ENCODE results near the gene CPA5. TPM values are rescaled to one million over a fixed set of nuclear protein-coding genes. Genes with fewer than 3 reads are reported as not detected.

Gene CPA5
- total RNA-seq, 2 donors from 2014 or later = not detected

DNA sequence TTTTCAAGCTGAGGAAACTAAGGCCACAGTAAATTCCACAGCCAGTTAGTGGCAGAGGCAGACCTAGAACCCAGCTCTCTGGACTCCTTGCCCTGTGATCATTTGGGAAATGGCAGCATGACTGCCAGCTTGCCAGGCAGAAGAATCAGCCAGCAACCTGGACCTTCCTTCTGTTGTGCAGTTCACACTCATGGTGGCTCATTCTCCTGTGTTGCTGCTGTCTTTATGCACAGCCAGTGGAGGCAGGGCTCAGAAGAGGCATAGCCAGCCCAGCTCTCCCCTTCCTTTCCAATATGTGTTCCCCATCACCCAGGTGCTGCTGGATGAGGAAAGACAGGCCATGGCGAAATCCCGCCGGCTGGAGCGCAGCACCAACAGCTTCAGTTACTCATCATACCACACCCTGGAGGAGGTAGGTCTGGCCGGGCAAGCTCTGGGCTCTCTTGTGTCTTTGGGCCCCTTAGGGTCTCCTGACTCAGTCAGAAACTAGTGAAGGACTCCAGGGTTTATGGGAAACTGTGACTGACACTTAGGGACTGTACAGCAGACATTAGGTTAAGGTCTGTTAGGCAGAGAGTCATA, 14.8 kb downstream of the CPA5 start:
- peaks cover 9% of the 10 kb centered on the region for H3K4me1 Mint-ChIP-seq
- no peak overlapping the region for H3K4me3 ChIP-seq (ENCODE audit: low read length)
- no peaks in the 10 kb centered on the region for H3K27me3 ChIP-seq (ENCODE audit: control insufficient read depth, insufficient read depth, low read length, poor library complexity, severe bottlenecking)
- peaks cover 4% of the 10 kb centered on the region for H3K27me3 Mint-ChIP-seq (ENCODE audit: insufficient read depth)
- peak; percentile 17 for DNase-seq
- H3K27ac ChIP-seq (ENCODE audit: low read depth, low read length) = no peak overlapping the region
- H3K9me3 ChIP-seq (ENCODE audit: control insufficient read depth, low read length) = no peaks in the 10 kb centered on the region
- H3K9me3 Mint-ChIP-seq = peaks cover 8% of the 10 kb centered on the region
- H3K4me1 ChIP-seq (ENCODE audit: control insufficient read depth, insufficient read depth, low read length) = no peaks in the 10 kb centered on the region
- H3K27ac Mint-ChIP-seq = no peak overlapping the region
- no peaks in the 10 kb centered on the region for H3K36me3 ChIP-seq (ENCODE audit: control insufficient read depth, insufficient read depth, low read length)
- no peaks in the 10 kb centered on the region for H3K36me3 Mint-ChIP-seq (ENCODE audit: low read depth)
- no peak overlapping the region for H3K9ac ChIP-seq (ENCODE audit: extremely low read depth, low read length, poor library complexity, severe bottlenecking)
- WGBS, 2 experiments (ENCODE audit: insufficient coverage in 1 of 2, insufficient read length in 1 of 2) = 92 to 95% methylated on average over 4 to 5 of the region's 5 CpGs
- no peak overlapping the region for H3K4me3 Mint-ChIP-seq
- TF ChIP-seq, protein P1, sequence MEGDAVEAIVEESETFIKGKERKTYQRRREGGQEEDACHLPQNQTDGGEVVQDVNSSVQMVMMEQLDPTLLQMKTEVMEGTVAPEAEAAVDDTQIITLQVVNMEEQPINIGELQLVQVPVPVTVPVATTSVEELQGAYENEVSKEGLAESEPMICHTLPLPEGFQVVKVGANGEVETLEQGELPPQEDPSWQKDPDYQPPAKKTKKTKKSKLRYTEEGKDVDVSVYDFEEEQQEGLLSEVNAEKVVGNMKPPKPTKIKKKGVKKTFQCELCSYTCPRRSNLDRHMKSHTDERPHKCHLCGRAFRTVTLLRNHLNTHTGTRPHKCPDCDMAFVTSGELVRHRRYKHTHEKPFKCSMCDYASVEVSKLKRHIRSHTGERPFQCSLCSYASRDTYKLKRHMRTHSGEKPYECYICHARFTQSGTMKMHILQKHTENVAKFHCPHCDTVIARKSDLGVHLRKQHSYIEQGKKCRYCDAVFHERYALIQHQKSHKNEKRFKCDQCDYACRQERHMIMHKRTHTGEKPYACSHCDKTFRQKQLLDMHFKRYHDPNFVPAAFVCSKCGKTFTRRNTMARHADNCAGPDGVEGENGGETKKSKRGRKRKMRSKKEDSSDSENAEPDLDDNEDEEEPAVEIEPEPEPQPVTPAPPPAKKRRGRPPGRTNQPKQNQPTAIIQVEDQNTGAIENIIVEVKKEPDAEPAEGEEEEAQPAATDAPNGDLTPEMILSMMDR (conservative IDR thresholded peaks at IDR 0.05) = no peak

DNA sequence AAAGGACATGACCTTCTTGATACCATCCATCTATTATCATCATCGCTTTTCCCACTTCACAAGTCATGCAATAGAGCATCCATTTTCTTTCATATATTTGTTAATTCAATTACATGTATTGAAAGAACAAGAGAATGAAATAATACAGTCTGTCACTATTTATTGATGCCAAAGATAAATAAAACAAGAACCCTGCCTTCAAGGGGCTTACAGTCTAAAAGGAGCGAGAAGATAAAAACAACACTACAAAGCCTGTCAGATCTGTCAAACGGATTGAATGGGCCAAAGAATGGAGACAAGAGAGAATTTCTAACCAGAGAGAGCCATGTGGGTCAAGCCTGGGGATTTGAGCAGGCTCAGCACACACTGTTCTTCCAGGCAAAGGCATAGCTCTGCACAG, 15.9 kb downstream of the CPA5 start:
- Mint-ChIP-seq H3K27me3 (ENCODE audit: insufficient read depth) (peaks cover 4% of the 10 kb centered on the region), H3K4me3 (no peak overlapping the region), H3K9me3 (peaks cover 8% of the 10 kb centered on the region), H3K27ac (no peak overlapping the region), H3K36me3 (ENCODE audit: low read depth) (no peaks in the 10 kb centered on the region), H3K4me1 (peaks cover 13% of the 10 kb centered on the region)
- Histone ChIP-seq H3K4me1 (ENCODE audit: control insufficient read depth, insufficient read depth, low read length) (no peaks in the 10 kb centered on the region), H3K9ac (ENCODE audit: extremely low read depth, low read length, poor library complexity, severe bottlenecking) (no peak overlapping the region), H3K27me3 (ENCODE audit: control insufficient read depth, insufficient read depth, low read length, poor library complexity, severe bottlenecking) (no peaks in the 10 kb centered on the region), H3K36me3 (ENCODE audit: control insufficient read depth, insufficient read depth, low read length) (no peaks in the 10 kb centered on the region), H3K27ac (ENCODE audit: low read depth, low read length) (no peak overlapping the region), H3K9me3 (ENCODE audit: control insufficient read depth, low read length) (no peaks in the 10 kb centered on the region), H3K4me3 (ENCODE audit: low read length) (no peak overlapping the region)
- no peak for DNase-seq
- TF ChIP-seq, protein P1 (conservative IDR thresholded peaks at IDR 0.05) = no peak
- WGBS, 2 experiments (ENCODE audit: insufficient coverage in 1 of 2, insufficient read length in 1 of 2) = 67 to 86% methylated on average over 1 to 3 of the region's 3 CpGs

GRCh38 chr7:130361681-130362080, 17.1 kb downstream of the CPA5 start:
- no peak overlapping the region for H3K27ac ChIP-seq (ENCODE audit: low read depth, low read length)
- H3K36me3 ChIP-seq (ENCODE audit: control insufficient read depth, insufficient read depth, low read length) = no peaks in the 10 kb centered on the region
- H3K4me1 ChIP-seq (ENCODE audit: control insufficient read depth, insufficient read depth, low read length) = no peaks in the 10 kb centered on the region
- TF ChIP-seq, protein P1 (conservative IDR thresholded peaks at IDR 0.05) = no peak
- Mint-ChIP-seq H3K9me3 (peaks cover 8% of the 10 kb centered on the region), H3K36me3 (ENCODE audit: low read depth) (no peaks in the 10 kb centered on the region), H3K4me1 (peaks cover 6% of the 10 kb centered on the region), H3K4me3 (no peak overlapping the region), H3K27ac (no peak overlapping the region), H3K27me3 (ENCODE audit: insufficient read depth) (peaks cover 4% of the 10 kb centered on the region)
- no peaks in the 10 kb centered on the region for H3K9me3 ChIP-seq (ENCODE audit: control insufficient read depth, low read length)
- H3K9ac ChIP-seq (ENCODE audit: extremely low read depth, low read length, poor library complexity, severe bottlenecking) = no peak overlapping the region
- no peak for DNase-seq
- H3K4me3 ChIP-seq (ENCODE audit: low read length) = no peak overlapping the region
- WGBS, 2 experiments (ENCODE audit: insufficient coverage in 1 of 2, insufficient read length in 1 of 2) = 92 to 97% methylated on average over 7 of the region's 7 CpGs
- no peaks in the 10 kb centered on the region for H3K27me3 ChIP-seq (ENCODE audit: control insufficient read depth, insufficient read depth, low read length, poor library complexity, severe bottlenecking)

Data from endodermal cell (in vitro differentiated cells).